Stimulated activated naive CD8-positive, alpha-beta T cell treated with anti-CD3 and anti-CD28 coated beads, Interleukin-15, amount 100 ng/mL, for 72 hours (primary cell): ENCODE data around the gene GAR1.
"Not testable (repeated sequence)": the region's sequence is repeated elsewhere in the genome, so short reads cannot be mapped to it uniquely, and the experiment has no call there.

Experiments
- ATAC-seq: fragments of 150-1000 bp; cut with Tn5 transposase; 2 replicates; pipeline ENCODE4 v1.10.0; 2021; ENCODE audit warnings: mild to moderate bottlenecking, moderate library complexity
- DNase-seq, 2 donors: peaks; one replicate each; pipeline ENCODE4 v3.0.0; 2021 to 2022
- H3K27ac Mint-ChIP-seq, 2 donors: one replicate each; pipeline ENCODE4 v1.8.0; 2022; ENCODE audit warnings: mild to moderate bottlenecking in 2 of 2, mixed read lengths in 2 of 2, moderate library complexity in 2 of 2
- H3K27me3 Mint-ChIP-seq: one replicate; pipeline ENCODE4 v1.8.0; 2022; ENCODE audit warnings: mixed read lengths
- H3K4me1 Mint-ChIP-seq: one replicate; pipeline ENCODE4 v1.8.0; 2022; ENCODE audit warnings: mild to moderate bottlenecking, mixed read lengths
- H3K4me3 Mint-ChIP-seq, 2 donors: one replicate each; pipeline ENCODE4 v1.8.0; 2022; ENCODE audit warnings: mild to moderate bottlenecking in 2 of 2, mixed read lengths in 2 of 2, moderate library complexity in 1 of 2
- H3K9me3 Mint-ChIP-seq, 2 donors: one replicate each; pipeline ENCODE4 v1.8.0; 2022; ENCODE audit warnings: mixed read lengths in 2 of 2

GAR1 gene

GRCh38 chr4:109820563-109820962 lies 5.0 kb downstream of the GAR1 start:
- DNase-seq, result no peak
- Mint-ChIP-seq H3K4me3 (peak overlapping the region; percentile 5 to 27), H3K27me3 (no peaks in the 10 kb centered on the region), H3K27ac (peak overlapping the region; percentile 42 to 93), H3K9me3 (no peaks in the 10 kb centered on the region), H3K4me1 (peaks cover 58% of the 10 kb centered on the region)
- no peak for ATAC-seq

- peak; percentile 66 for ATAC-seq
- peaks cover 56% of the 10 kb centered on the region for H3K4me1 Mint-ChIP-seq
These were observed 5.6 kb downstream of the GAR1 start for GRCh38 chr4:109821185-109821584.

GRCh38 chr4:109826719-109827118 lies 11.2 kb downstream of the GAR1 start:
- H3K9me3 Mint-ChIP-seq, result no peaks in the 10 kb centered on the region
- H3K4me1 Mint-ChIP-seq, result peaks cover 7% of the 10 kb centered on the region
- ATAC-seq, result no peak
- H3K27ac Mint-ChIP-seq, result no peak overlapping the region
- no peak for DNase-seq
- H3K4me3 Mint-ChIP-seq, result no peak overlapping the region
- no peaks in the 10 kb centered on the region for H3K27me3 Mint-ChIP-seq

More at GRCh38 chr4:109821185-109821584, 5.6 kb downstream of the GAR1 start:
- no peak for DNase-seq
- Mint-ChIP-seq H3K4me3 (no peak overlapping the region), H3K27me3 (no peaks in the 10 kb centered on the region), H3K27ac (peak overlapping the region; percentile 8 to 94), H3K9me3 (no peaks in the 10 kb centered on the region)

- DNase-seq (no peak), ATAC-seq (no peak)
- Mint-ChIP-seq H3K9me3 (no peaks in the 10 kb centered on the region), H3K27me3 (no peaks in the 10 kb centered on the region), H3K27ac (no peak within 1 kb of the TSS), H3K4me1 (peaks cover 7% of the 10 kb centered on the region), H3K4me3 (no peak within 1 kb of the TSS)
These were observed 12.1 kb downstream of the GAR1 start, which contains the start of gene RRH for GRCh38 chr4:109827672-109828071. Gene RRH (plus strand): TSS chr4:109827972. CDS start chr4:109828028, 56 bp downstream.

- ATAC-seq (no peak), DNase-seq (no peak)
- Mint-ChIP-seq H3K27me3 (no peaks in the 10 kb centered on the region), H3K4me3 (no peak overlapping the region), H3K4me1 (no peaks in the 10 kb centered on the region), H3K27ac (no peak overlapping the region), H3K9me3 (no peaks in the 10 kb centered on the region)
These were observed 18.2 kb downstream of the GAR1 start for GRCh38 chr4:109833756-109834155.

GRCh38 chr4:109836985-109837384 lies 21.4 kb downstream of the GAR1 start:
- Mint-ChIP-seq H3K4me3 (no peak overlapping the region), H3K27ac (no peak overlapping the region), H3K4me1 (no peaks in the 10 kb centered on the region), H3K27me3 (no peaks in the 10 kb centered on the region), H3K9me3 (no peaks in the 10 kb centered on the region)
- no peak for ATAC-seq
- DNase-seq, result no peak

- ATAC-seq, result no peak
- H3K27ac Mint-ChIP-seq, result peak overlapping the region in 1 of 2 donors; percentile 55
These were observed 31.0 kb downstream of the GAR1 start for GRCh38 chr4:109846395-109847098.

GRCh38 chr4:109847896-109848442 lies 32.4 kb downstream of the GAR1 start, which contains the start of gene LRIT3:
Gene LRIT3 (plus strand): TSS chr4:109848107. CDS start chr4:109848202, 95 bp downstream.
- no peak within 1 kb of the TSS for H3K4me3 Mint-ChIP-seq
- DNase-seq, result no peak
- H3K27me3 Mint-ChIP-seq, result no peaks in the 10 kb centered on the region
- ATAC-seq, result no peak
- H3K27ac Mint-ChIP-seq, result no peak within 1 kb of the TSS
- H3K4me1 Mint-ChIP-seq, result no peaks in the 10 kb centered on the region
- H3K9me3 Mint-ChIP-seq, result no peaks in the 10 kb centered on the region

More at GRCh38 chr4:109846395-109847098, 31.0 kb downstream of the GAR1 start:
- no peaks in the 10 kb centered on the region for H3K4me1 Mint-ChIP-seq
- no peaks in the 10 kb centered on the region for H3K27me3 Mint-ChIP-seq
- no peaks in the 10 kb centered on the region for H3K9me3 Mint-ChIP-seq
- DNase-seq, result no peak
- H3K4me3 Mint-ChIP-seq, result no peak overlapping the region

- Mint-ChIP-seq H3K27me3 (no peaks in the 10 kb centered on the region), H3K4me3 (no peak overlapping the region), H3K4me1 (no peaks in the 10 kb centered on the region), H3K27ac (no peak overlapping the region), H3K9me3 (no peaks in the 10 kb centered on the region)
- no peak for DNase-seq
- no peak for ATAC-seq
These were observed 32.9 kb downstream of the GAR1 start for GRCh38 chr4:109848501-109848900.

GRCh38 chr4:109850601-109851000 lies 35.0 kb downstream of the GAR1 start:
- no peak overlapping the region for H3K4me3 Mint-ChIP-seq
- no peak for ATAC-seq

GRCh38 chr4:109859426-109860300 lies 44.1 kb downstream of the GAR1 start:
- not testable (repeated sequence) for H3K4me3 Mint-ChIP-seq

More at GRCh38 chr4:109850601-109851000, 35.0 kb downstream of the GAR1 start:
- Mint-ChIP-seq H3K9me3 (no peaks in the 10 kb centered on the region), H3K4me1 (no peaks in the 10 kb centered on the region), H3K27ac (peak overlapping the region in 1 of 2 donors; percentile 88), H3K27me3 (no peaks in the 10 kb centered on the region)
- DNase-seq, result no peak

GRCh38 chr4:109861271-109861670 lies 45.7 kb downstream of the GAR1 start:
- peak overlapping the region in 1 of 2 donors; percentile 93 for H3K27ac Mint-ChIP-seq
- no peak for DNase-seq
- no peaks in the 10 kb centered on the region for H3K4me1 Mint-ChIP-seq
- no peak for ATAC-seq
- H3K4me3 Mint-ChIP-seq, result no peak overlapping the region
- H3K27me3 Mint-ChIP-seq, result no peaks in the 10 kb centered on the region
- H3K9me3 Mint-ChIP-seq, result peaks cover 0 to 11% of the 10 kb centered on the region in 2 donors

More at GRCh38 chr4:109859426-109860300, 44.1 kb downstream of the GAR1 start:
- ATAC-seq, DNase-seq, H3K27ac Mint-ChIP-seq, H3K4me1 Mint-ChIP-seq, H3K27me3 Mint-ChIP-seq: not testable (repeated sequence)
- peaks cover 0 to 15% of the 10 kb centered on the region in 2 donors for H3K9me3 Mint-ChIP-seq

GRCh38 chr4:109861916-109862511 lies 46.5 kb downstream of the GAR1 start:
- Mint-ChIP-seq H3K27ac (no peak overlapping the region), H3K9me3 (peaks cover 0 to 7% of the 10 kb centered on the region in 2 donors), H3K4me3 (no peak overlapping the region), H3K27me3 (no peaks in the 10 kb centered on the region), H3K4me1 (no peaks in the 10 kb centered on the region)
- DNase-seq (no peak), ATAC-seq (no peak)

- Mint-ChIP-seq H3K4me1 (no peaks in the 10 kb centered on the region), H3K27ac (no peak overlapping the region), H3K27me3 (no peaks in the 10 kb centered on the region), H3K9me3 (no peaks in the 10 kb centered on the region), H3K4me3 (no peak overlapping the region)
- ATAC-seq (no peak), DNase-seq (no peak)
These were observed 48.6 kb downstream of the GAR1 start for GRCh38 chr4:109864134-109864533.

GRCh38 chr4:109870061-109870460 lies 54.5 kb downstream of the GAR1 start:
- H3K27me3 Mint-ChIP-seq, result no peaks in the 10 kb centered on the region
- no peak overlapping the region for H3K4me3 Mint-ChIP-seq
- DNase-seq (no peak), ATAC-seq (no peak)
- H3K9me3 Mint-ChIP-seq, result no peaks in the 10 kb centered on the region
- no peaks in the 10 kb centered on the region for H3K4me1 Mint-ChIP-seq
- H3K27ac Mint-ChIP-seq, result no peak overlapping the region
